ENCODE results near the gene ERBIN.

ERBIN gene

GRCh38 chr5:65981548-65981947, 55.2 kb downstream of the ERBIN start:
- FAIRE-seq (no peak), DNase-seq (ENCODE audit: insufficient read length, low spot score) (no peak)
- no peak for TF ChIP-seq CTCF (IDR thresholded peaks at IDR 0.05; ENCODE audit: insufficient read depth, missing control alignments)

GRCh38 chr5:65981969-65982619, 55.7 kb downstream of the ERBIN start:
- DNase-seq (ENCODE audit: insufficient read length, low spot score) (no peak), FAIRE-seq (no peak)
- no peak for TF ChIP-seq CTCF (IDR thresholded peaks at IDR 0.05; ENCODE audit: insufficient read depth, missing control alignments)

- no peak for FAIRE-seq
- no peak for DNase-seq (ENCODE audit: insufficient read length, low spot score)
- TF ChIP-seq CTCF (IDR thresholded peaks at IDR 0.05; ENCODE audit: insufficient read depth, missing control alignments): no peak
Observed at GRCh38 chr5:65982635-65983034, 56.3 kb downstream of the ERBIN start.

GRCh38 chr5:65984098-65984885, 57.9 kb downstream of the ERBIN start:
- FAIRE-seq (no peak), DNase-seq (ENCODE audit: insufficient read length, low spot score) (no peak)
- no peak for TF ChIP-seq CTCF (IDR thresholded peaks at IDR 0.05; ENCODE audit: insufficient read depth, missing control alignments)

- FAIRE-seq: no peak
- no peak for TF ChIP-seq CTCF (IDR thresholded peaks at IDR 0.05; ENCODE audit: insufficient read depth, missing control alignments)
- DNase-seq (ENCODE audit: insufficient read length, low spot score): no peak
Observed at GRCh38 chr5:65986050-65986451, 59.7 kb downstream of the ERBIN start.

GRCh38 chr5:65986796-65987195, 60.4 kb downstream of the ERBIN start:
- FAIRE-seq: no peak
- TF ChIP-seq CTCF (IDR thresholded peaks at IDR 0.05; ENCODE audit: insufficient read depth, missing control alignments): no peak
- no peak for DNase-seq (ENCODE audit: insufficient read length, low spot score)

GRCh38 chr5:65987982-65988381, 61.6 kb downstream of the ERBIN start:
- DNase-seq (ENCODE audit: insufficient read length, low spot score) (no peak), FAIRE-seq (no peak)
- TF ChIP-seq CTCF (IDR thresholded peaks at IDR 0.05; ENCODE audit: insufficient read depth, missing control alignments): no peak

All from D721Med (cell line).